OCI-LY1 (cell line): ENCODE data around the gene SYNGR2.

Experiments
- H2AFZ ChIP-seq: fragments of 200-600 bp; sonication (generic), shearing (Covaris generic); 2 replicates; pipeline ENCODE4 v1.6.0; 2014; ENCODE audit warnings: antibody characterized with exemption, mild to moderate bottlenecking, low read length
- H3F3A ChIP-seq: fragments of 200-600 bp; sonication (generic), shearing (Covaris generic); 2 replicates; pipeline ENCODE4 v1.6.0; 2014; ENCODE audit warnings: mild to moderate bottlenecking, antibody characterized with exemption, low read length, moderate library complexity; ENCODE audit not compliant: insufficient read depth
- H3K27ac ChIP-seq: fragments of 200-600 bp; sonication (generic); 2 replicates; pipeline ENCODE4 v1.5.1; 2014; ENCODE audit warnings: low read length, mixed run types, mild to moderate bottlenecking, low read depth; ENCODE audit not compliant: poor library complexity, severe bottlenecking
- H3K27me3 ChIP-seq: fragments of 200-600 bp; sonication (generic); 2 replicates; pipeline ENCODE4 v1.6.0; 2014; ENCODE audit warnings: antibody characterized with exemption, mild to moderate bottlenecking, low read length, moderate library complexity; ENCODE audit not compliant: insufficient read depth
- H3K36me3 ChIP-seq: fragments of 200-600 bp; sonication (generic); 2 replicates; pipeline ENCODE4 v1.6.1; 2014; ENCODE audit warnings: mild to moderate bottlenecking, antibody characterized with exemption, low read length, moderate library complexity, mixed read lengths; ENCODE audit not compliant: insufficient read depth
- H3K4me1 ChIP-seq: fragments of 200-600 bp; sonication (generic); 2 replicates; pipeline ENCODE4 v1.5.1; 2014; ENCODE audit warnings: mild to moderate bottlenecking, low read length, moderate library complexity; ENCODE audit not compliant: insufficient read depth, severe bottlenecking
- H3K4me2 ChIP-seq: fragments of 200-600 bp; sonication (generic), shearing (Covaris generic); 2 replicates; pipeline ENCODE4 v1.6.1; 2014; ENCODE audit warnings: low read length
- H3K4me3 ChIP-seq: fragments of 200-600 bp; sonication (generic); 2 replicates; pipeline ENCODE4 v1.5.1; 2014; ENCODE audit warnings: low read length, low read depth, mild to moderate bottlenecking, mixed read lengths; ENCODE audit not compliant: poor library complexity, severe bottlenecking
- H3K79me2 ChIP-seq: fragments of 200-600 bp; shearing (Covaris generic); 2 replicates; pipeline ENCODE4 v1.6.1; 2016; ENCODE audit warnings: mixed run types, low read length, mixed read lengths; ENCODE audit not compliant: insufficient read depth
- H3K9ac ChIP-seq: fragments of 200-600 bp; sonication (generic), shearing (Covaris generic); 2 replicates; pipeline ENCODE4 v1.6.1; 2014; ENCODE audit warnings: mild to moderate bottlenecking, low read length, mixed read lengths
- H3K9me2 ChIP-seq: fragments of 200-600 bp; sonication (generic), shearing (Covaris generic); 2 replicates; pipeline ENCODE4 v1.6.1; 2014; ENCODE audit warnings: low read depth, mild to moderate bottlenecking, low read length, mixed read lengths
- H3K9me3 ChIP-seq: fragments of 200-600 bp; shearing (Covaris generic); 2 replicates; pipeline ENCODE4 v1.6.1; 2014; ENCODE audit warnings: low read length, mixed read lengths
- H4K20me1 ChIP-seq: fragments of 200-600 bp; sonication (generic), shearing (Covaris generic); 2 replicates; pipeline ENCODE4 v1.6.0; 2016; ENCODE audit warnings: mild to moderate bottlenecking, low read length; ENCODE audit not compliant: insufficient read depth
- CTCF ChIP-seq: fragments of 200-600 bp; sonication (generic), shearing (Covaris generic); IDR thresholded peaks from 2 replicates; pipeline ENCODE4 v1.5.1; 2017; ENCODE audit warnings: mild to moderate bottlenecking, antibody characterized with exemption, low read length, moderate library complexity, mixed read lengths
- EZH2 ChIP-seq: fragments of 200-600 bp; sonication (generic), shearing (Covaris generic); IDR thresholded peaks from 2 replicates; pipeline ENCODE4 v1.8.0; 2017; ENCODE audit warnings: borderline replicate concordance, mixed run types, mild to moderate bottlenecking, antibody characterized with exemption, low read length, moderate library complexity, mixed read lengths

The SYNGR2 gene

GRCh38 chr17:78182504-78182903 is 14.1 kb downstream of the SYNGR2 start:
- Histone ChIP-seq H3K36me3 (peaks cover 71% of the 10 kb centered on the region), H3K27me3 (no peaks in the 10 kb centered on the region), H4K20me1 (no peaks in the 10 kb centered on the region), H3K4me2 (no peak overlapping the region), H3F3A (no peaks in the 10 kb centered on the region; the same call in 1 of the 2 replicates), H3K27ac (no peak overlapping the region), H3K9me3 (no peaks in the 10 kb centered on the region), H3K4me3 (no peak overlapping the region), H3K9ac (no peak overlapping the region), H3K9me2 (no peaks in the 10 kb centered on the region), H3K4me1 (peaks cover 52% of the 10 kb centered on the region), H2AFZ (no peak overlapping the region), H3K79me2 (peaks cover 2% of the 10 kb centered on the region)
- TF ChIP-seq EZH2 (no peak), CTCF (no peak)

- no peak for TF ChIP-seq CTCF
- no peak for TF ChIP-seq EZH2
- H2AFZ ChIP-seq: no peak overlapping the region
- H3K4me2 ChIP-seq: peak overlapping the region; percentile 79; the same call in 1 of the 2 replicates
- no peak overlapping the region for H3K27ac ChIP-seq
- no peaks in the 10 kb centered on the region for H3K27me3 ChIP-seq
- H4K20me1 ChIP-seq: no peaks in the 10 kb centered on the region
- peaks cover 62% of the 10 kb centered on the region for H3K36me3 ChIP-seq
- H3K79me2 ChIP-seq: peaks cover 15% of the 10 kb centered on the region
- peak overlapping the region; percentile 97 for H3K4me3 ChIP-seq
- no peaks in the 10 kb centered on the region for H3K9me3 ChIP-seq
- no peaks in the 10 kb centered on the region; the same call in 1 of the 2 replicates for H3F3A ChIP-seq
- no peaks in the 10 kb centered on the region for H3K9me2 ChIP-seq
- H3K4me1 ChIP-seq: peaks cover 54% of the 10 kb centered on the region
- H3K9ac ChIP-seq: no peak overlapping the region; the same call in 1 of the 2 replicates
These were observed 15.5 kb downstream of the SYNGR2 start for GRCh38 chr17:78183916-78184315.

- Histone ChIP-seq H3K4me3 (peak overlapping the region; percentile 97), H3K79me2 (peaks cover 15% of the 10 kb centered on the region), H3K9me2 (no peaks in the 10 kb centered on the region), H3K27ac (no peak overlapping the region), H3K36me3 (peaks cover 60% of the 10 kb centered on the region), H3K9me3 (no peaks in the 10 kb centered on the region), H3K27me3 (no peaks in the 10 kb centered on the region), H3K4me2 (peak overlapping the region; percentile 79; the same call in 1 of the 2 replicates), H4K20me1 (no peaks in the 10 kb centered on the region), H3K9ac (no peak overlapping the region; the same call in 1 of the 2 replicates), H3K4me1 (peaks cover 58% of the 10 kb centered on the region), H2AFZ (no peak overlapping the region), H3F3A (no peaks in the 10 kb centered on the region; the same call in 1 of the 2 replicates)
- no peak for TF ChIP-seq EZH2
- no peak for TF ChIP-seq CTCF
These were observed 16.0 kb downstream of the SYNGR2 start for GRCh38 chr17:78184351-78184750.
